Vagina (tissue), 2 donors: ENCODE data around the gene PIAS4.

Experiments
- CTCF ChIP-seq, 3 experiments: fragments of 450-650 bp in 2 of 3; fragments of 200-600 bp in 1 of 3; sonication (generic) in 1 of 3; IDR thresholded peaks; one replicate each; pipeline ENCODE4 v1.5.1; 2017 to 2019; ENCODE audit warnings: antibody characterized with exemption in 3 of 3, mild to moderate bottlenecking in 2 of 3, moderate library complexity in 2 of 3
- POLR2A ChIP-seq, 2 donors: fragments of 450-650 bp; IDR thresholded peaks; one replicate each; pipeline ENCODE4 v1.6.1; 2017; ENCODE audit warnings: antibody characterized with exemption in 2 of 2, mild to moderate bottlenecking in 2 of 2, moderate library complexity in 2 of 2
- POLR2AphosphoS5 ChIP-seq, 2 donors: sonication (generic); formaldehyde crosslinking; IDR thresholded peaks; one replicate each; pipeline ENCODE4 v1.9.0; 2017; ENCODE audit warnings: antibody characterized with exemption in 2 of 2, mild to moderate bottlenecking in 2 of 2, low read depth in 1 of 2; ENCODE audit not compliant: insufficient read depth in 1 of 2

GRCh38 chr19:3986260-3987041 is 21.1 kb upstream of the PIAS4 start:
- TF ChIP-seq CTCF (IDR thresholded peaks at IDR 0.05): peak; percentile 37 to 73 (median 47)
- TF ChIP-seq POLR2A (IDR thresholded peaks at IDR 0.05): no peak
- peak in 1 of 2 donors; percentile 57 for TF ChIP-seq POLR2AphosphoS5 (IDR thresholded peaks at IDR 0.05; ENCODE audit: insufficient read depth in 1 of 2, low read depth in 1 of 2)
